Measurements from ENCODE around the gene TRMT1.

Gene TRMT1

DNA sequence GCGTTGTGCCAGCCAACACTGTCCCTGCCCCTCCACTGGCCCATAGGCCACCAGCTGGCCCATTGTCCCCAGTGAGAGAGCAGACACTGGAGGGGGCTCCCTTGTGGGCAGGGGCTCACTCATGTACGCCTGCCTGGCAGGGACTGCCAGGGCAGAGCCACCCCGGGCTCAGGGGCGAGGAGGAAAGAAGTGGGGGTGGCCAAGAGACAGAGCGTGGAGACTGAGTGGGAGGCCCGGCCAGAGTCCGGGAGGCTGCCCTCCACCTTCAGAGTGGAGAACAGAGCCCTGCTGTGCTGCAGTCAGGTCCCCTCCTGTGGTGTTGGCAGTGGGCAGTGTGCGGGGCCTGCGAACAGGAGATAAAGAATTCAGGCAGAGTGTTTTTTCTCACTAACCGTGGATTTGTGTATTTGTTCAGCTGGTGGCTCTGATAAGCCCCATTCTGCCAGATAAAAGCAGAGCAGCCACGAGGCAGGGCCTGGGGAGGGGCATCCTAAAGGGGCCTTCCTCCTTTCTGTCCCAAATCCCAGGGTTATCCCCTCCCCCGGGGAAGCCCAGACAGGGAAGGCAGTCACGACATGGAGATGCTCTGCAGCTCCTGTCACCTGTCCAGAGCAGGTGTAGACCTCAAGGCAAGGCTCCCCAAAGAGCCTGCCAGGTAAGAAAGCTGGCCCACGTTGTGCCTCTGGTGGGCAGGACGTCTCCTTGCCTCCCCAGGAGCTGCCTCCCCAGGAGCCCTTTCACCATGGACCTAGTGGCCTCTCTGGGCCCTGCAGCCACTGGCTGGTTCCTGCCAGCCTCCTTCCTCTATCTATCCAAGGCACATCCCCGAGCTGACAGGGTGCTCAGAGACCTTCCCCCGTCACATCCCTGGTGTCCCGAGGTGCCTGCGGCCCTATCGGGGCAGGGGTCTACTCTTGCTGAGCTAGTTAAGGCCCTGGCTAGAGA, 46.9 kb downstream of the TRMT1 start:
- DNase-seq, result no peak

DNA sequence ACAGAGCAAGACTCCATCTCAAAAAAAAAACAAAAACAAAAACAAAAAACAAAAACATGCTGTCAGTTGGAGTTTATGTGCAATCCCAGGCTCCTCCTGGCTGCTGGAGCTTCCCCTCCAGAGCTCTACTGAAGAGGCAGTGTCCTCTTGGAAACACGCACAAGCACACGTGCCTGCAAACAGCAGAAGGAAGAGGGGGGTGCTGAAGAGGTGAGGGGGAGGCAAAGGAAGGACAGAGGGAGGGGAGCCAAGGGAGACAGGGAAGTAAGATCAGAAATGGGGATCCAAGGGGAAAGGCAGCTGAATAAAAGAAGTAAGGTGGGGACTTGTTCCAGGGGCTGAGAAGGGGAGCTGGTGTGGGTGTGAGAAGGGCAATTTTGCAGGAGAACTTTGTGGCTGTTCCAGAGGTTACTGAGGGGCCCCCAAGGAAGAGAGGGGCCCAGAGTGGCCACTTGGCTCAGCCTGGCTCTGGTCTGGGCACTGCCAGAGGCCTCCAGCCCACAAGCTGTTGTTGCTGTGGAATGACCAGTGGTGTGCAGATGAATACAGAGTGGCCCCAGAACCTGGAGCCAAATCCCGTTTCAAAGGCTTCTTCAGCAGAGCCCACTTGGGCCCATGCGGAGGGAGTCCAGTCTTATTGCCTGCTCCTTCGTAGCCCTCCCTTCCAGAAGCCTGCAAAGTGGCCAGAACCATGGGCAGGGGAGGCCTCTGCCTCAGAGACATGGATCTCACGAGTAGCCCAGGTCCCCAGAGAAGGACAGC, 48.3 kb downstream of the TRMT1 start:
- DNase-seq, result no peak

DNA sequence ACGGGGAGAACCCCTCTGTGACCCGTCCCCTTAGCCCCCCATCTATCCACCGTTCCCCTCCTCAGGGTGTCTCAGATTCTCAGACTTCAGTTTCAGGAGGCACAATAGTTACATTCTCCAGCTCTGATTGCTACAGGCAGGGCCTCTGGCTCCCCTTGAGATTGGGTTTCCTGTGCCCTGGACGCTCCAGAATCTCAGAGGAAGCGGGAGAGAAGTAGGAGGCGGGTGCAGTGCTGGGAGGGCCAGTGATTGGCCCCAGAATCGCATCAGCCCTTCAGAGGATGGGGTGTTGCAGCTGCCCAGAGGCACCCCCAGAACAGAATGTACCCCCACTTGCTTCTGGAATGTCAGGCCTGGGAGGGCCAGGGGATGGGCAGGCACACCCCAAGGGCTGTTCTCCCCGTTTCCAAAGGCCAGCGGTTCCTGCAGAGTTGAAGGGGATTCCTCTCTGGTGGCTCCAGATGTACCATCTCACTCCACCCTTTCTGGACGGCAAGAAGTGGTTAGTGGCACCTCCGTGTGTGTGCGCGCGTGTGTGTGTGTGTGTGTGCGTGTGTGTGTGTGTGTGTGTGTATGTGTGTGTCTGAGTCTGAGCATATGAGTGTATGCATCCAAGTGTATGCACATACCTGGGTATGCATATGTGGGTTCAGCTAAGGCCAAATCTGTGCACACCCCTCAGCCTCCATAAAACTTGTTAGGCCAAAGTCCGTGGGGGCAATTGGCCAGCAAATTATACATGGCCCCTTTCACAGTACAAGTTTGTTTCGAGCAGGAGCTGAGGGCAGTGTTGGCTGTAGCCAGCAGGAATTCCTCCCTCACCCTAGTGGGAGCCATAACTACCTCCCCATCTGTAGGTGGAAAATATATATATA, 49.4 kb downstream of the TRMT1 start:
- no peak for DNase-seq

DNA sequence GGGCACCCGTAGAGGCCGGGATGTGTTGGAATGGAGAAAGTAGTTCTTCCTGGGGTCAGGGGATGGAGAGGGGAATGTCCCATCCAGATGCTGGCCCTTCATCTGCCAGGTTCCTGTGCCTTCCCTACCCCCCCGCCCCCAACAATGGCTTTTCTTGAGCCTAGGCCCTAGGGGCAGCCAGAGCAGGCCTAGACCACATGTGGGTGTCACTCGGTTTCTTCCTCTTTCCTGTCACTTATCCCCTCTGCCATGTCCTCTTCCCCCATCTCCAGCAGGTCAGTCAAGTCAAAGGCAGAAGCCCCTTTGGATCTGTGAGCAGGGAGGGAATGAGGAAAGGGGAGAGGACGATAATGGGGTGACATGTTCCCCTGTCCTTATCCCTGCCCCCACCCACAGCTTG, 50.3 kb downstream of the TRMT1 start:
- DNase-seq, result no peak

DNA sequence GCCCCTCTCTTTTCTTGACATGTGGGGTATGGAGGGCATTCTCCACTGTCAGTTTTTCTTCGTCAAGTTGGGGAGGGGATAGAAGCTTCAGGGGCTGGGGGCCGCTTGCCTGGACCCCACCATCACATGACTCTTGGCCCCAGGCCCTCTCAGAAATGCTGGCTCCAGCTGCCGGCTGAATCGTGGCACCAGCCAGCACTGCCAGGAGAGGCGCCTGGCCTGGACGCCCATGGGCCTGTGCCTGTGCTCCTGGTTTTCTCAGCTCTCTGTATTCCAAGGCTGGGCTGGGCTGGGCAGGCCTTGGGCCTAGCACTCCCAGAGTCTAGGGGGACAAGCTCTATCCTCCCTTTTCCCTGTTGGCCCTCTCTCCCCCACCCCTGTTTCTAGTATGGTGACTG, 52.4 kb downstream of the TRMT1 start:
- DNase-seq, result no peak

DNA sequence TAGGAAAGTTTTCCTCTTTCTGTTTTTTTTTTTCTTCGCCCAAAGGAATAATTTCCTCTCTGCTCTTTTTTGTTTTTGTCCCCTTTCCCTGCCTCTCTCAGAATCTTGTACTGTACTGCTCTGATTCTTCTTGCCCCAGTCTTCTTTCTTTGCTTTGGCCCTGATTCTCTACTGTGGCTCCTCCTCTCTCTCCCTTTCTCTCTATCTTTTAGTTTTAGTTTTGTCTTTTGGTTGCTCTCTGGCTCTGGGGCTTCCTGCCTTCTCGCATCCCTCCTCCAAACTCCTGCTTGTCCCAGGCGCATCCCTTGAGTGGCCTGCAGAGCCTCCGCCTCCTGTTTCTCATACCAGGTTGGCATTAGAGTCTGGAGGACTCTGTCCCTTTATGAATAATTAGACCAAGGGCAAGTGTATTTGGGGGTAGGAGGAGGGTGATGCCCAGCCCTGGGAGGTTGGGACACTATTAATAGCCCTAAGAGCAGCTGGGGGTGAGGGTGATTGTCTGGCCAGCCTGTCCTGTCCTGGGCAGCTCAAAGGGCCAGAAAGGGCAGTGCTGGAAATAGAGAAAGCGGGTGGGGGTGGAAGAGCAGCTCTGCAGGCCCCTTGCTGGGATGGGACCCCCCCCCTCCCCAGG, 53.0 kb downstream of the TRMT1 start:
- no peak for DNase-seq

DNA sequence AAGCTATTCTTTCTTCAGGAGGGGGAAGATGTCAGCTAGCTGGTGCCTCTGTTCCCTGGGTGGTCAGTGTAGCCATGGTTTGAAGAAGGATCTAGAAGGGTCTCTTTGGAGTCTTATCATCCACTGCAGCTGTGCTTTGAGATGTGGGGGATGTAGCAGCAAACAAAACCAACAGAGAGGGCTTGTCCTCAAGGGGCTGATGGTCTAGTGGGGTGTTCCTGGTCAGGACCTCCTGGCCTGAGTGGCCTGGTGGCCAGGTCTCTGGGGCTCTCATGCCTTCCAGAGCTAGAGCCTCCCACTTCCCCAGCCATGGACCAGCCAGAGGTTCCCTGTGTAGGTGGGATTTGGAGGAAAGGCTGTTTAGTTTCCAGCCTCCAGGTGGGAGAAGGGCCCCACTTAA, 54.2 kb downstream of the TRMT1 start:
- no peak for DNase-seq

DNA sequence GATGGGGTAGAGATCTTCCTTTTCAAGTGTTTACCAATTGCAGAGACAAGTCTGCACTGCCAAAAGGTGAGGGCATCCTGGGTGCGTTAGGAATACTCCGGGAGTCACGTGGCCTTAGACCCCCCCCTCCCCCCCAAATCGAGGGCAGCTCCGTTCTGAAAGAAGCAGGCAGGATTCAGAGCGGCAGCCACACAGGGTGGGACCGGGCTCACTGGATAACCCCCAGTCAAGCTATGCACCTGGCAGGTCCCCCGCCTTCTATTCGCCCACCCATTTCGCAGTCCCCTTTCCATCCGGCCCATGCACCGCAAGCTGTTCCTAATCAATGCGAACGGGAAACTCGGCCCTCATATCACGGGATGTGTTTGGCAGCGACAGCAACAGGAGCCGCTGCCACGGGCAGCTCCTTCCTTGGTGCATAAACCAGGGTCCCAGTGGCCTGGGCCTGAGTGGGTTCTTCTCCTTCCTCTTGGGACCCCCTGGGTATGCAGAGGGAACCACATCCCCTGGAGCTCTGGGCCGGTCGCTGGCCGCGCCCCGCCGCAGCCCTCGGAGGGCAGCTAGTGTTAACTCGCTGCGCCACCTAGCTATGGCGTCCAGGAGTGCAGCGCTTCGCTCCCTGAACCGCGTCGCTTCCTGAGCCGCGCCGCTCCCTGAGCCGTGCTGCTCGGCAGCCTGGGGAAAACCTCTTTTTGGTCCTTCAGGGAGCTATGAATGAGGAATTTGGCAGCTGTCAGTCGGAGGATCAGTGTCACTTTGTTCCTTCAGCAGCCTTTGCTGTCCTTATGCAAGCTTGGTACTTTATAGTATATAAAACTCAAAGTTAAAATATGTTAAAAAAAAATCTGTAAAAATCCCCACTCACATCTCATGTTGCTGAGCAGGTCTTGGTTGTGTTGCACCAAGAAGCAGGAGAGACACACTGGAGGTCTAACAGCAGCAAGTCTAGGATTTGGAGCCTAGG, 55.3 kb downstream of the TRMT1 start:
- DNase-seq, result peak; percentile 86

DNA sequence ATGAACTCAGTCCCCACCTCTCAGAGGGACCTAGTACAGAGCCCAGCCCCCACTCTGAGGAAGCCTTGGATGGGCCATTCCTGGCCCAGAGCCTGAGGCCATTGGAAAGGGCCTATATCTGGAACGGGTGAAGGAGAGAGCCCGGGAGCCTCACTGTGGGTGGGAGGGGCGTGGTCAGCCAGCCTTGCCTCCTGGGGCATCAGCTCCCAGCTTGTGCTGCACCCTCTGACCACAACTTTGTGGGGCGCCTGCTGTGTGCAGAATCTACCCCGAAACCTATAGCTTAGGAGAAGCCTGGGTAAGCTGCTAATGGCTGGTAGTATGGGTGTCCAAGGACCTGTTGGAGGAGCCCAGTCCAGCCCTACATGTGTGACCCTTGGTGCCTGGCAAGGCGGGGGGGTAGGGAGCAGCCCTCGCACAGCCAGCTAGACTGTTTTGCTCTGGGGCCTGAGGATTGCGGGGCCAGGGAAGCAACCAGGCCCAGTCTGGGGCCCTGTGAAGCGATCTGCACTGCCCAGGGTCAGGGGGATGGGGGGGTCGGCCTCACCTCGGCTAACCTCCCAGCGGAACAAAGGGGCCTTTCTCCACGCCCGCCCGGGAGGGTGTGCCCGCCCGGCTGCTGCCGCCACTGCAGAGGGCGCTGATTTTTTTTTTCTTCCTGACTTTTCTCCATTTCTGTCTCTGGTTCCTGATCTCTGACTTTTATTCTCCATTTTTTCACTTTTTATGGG, 56.1 kb downstream of the TRMT1 start:
- DNase-seq, result no peak

DNA sequence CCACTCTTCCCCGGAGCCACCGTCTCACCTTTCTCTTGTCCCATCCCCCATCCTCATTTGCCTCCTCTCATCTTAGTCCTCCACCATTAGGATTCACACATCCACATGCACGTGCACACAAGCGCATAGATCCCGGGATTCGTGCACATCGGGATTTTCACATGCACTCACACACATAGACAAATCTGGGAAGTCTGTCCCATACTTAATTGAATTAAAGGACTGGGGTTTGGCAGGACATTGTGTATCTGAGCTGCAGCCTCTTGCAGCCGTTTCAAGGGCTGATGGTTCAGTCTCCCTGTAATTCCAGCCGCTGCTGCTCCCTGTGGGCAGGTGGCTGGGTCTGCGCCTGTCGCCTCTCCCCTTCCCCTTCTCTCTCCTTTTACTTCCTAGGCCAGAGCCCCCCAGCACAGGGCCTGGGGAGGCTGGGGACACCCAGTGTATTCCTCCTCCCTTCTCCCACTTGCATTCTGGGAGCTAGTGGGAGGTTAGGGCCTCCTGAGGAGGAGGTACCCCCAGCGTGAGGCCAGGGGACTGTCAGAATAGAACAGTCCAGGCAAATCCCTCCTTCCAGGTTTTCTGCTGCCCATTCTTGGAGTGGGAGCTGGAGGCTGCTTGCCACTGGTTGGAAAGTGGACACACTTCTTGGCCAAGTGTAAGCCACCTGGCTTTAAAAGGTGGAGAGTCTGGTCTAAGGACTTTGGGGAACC, 57.4 kb downstream of the TRMT1 start:
- no peak for DNase-seq

DNA sequence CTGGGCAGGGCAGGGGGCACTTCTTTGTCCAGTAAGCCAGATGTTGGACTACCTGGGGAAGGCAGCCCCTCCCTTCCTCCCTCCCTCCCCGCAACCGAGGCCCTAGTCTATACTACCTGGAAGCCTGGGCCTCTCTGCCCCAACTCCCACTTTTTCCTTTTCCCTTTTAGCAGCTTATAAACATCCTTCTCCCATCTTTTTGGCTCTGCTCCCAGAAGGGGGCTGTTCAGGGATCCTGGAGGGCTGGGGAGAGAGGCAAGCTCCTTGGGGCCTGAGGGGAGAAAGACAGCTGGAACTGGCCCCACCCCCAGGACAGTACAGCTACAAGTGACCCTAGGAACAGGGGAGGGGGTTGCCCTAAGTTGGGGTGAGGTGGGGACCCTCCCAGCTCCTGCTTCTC, 58.8 kb downstream of the TRMT1 start:
- DNase-seq, result no peak

DNA sequence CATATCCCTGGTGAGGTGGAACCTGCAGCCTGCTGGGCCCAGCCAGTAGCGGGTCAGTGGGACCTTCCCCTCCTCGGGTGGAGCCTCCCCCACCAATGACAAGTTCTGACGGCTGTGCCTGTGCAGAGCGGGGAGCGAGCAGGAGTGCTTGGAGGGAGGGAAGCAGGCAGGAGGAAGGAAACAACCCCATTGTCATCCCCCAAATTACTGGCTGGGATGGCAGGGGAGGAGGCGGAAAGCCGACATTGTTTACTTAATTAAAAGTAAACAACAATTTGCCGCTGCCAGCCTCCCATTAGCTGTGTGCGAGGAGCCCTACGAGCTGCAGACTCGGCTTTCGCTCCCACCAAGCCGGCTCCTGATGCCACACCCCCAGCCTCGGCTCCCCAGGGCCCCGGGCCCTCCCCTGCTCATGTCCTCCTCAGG, 59.4 kb downstream of the TRMT1 start:
- no peak for DNase-seq

DNA sequence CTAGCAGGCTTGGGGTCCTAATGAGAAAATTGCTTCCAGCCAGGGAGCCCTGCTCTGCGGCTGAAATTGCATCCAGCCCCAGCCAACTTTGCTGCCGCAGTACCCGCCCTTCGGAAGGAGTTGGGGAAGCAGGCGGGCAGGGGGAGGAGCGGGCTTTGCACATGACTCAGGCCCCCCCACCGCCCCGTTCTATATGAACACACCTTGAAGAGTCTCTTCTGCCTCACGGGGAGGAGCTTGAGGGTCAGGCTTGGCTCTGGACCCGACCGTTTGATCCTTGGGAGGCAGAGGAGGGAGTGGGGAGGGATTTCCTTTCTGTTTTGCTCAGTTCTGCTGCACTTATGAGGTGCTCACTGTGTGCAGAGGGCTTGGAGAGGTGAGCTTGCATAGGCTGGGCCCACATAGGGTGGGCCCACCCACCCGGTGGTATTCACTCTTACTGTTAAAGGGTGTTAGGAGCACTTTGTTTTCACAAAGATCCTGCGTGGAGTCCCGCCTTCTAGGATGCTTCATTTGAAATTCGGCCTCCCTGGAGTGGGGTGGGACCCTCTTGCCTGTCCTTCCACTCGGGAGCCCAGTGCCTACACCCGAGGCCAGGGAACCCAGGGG, 60.4 kb downstream of the TRMT1 start:
- DNase-seq, result no peak

DNA sequence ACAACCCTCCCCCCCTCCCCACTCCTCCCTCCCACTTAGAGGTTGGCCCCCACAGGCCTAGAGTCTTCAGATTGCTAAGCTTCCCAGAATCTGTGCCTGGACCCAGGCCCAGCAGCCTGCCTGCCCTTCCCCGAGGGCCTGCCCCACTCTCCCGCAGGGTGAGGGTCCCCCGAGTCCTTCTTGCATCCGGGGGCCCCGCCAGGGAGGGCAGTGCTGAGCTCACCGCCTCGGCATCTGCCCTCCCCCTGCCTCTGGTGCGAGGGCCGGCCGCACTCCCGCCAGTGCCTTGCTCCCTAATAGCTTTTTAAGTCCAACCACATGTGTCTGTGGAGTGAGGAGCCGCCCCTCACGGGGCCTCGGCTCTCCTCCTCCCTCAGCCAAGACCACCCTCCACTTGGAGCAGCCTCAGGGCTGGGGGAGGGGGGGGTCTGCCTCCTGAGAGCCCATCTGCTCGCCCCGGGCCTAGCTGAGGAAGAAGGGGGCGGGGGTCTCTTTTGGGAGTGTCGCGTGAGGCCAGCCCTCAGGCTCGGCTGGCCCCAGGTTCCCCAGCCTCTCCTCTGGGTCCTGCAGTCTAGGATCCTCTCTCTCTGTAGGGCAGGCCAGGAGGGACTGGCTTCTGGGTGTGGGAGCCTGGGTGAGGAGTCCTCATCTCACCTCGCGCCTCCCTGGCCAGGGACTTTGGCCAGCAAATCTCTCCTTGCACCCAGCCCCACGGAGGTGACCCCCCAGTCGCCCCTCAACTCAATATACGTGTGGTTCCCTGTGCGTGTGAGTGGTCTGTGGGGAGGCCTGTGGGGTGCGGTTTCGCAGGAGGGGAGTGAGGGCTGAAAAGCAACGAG, 61.1 kb downstream of the TRMT1 start:
- no peak for DNase-seq

All from CD4-positive, alpha-beta T cell treated with Interleukin-17A for 4 hours (primary cell).